ENCODE measurements around the gene ATP4A. TPM values are rescaled to one million over a fixed set of nuclear protein-coding genes. Genes with fewer than 3 reads are reported as not detected.

ATP4A gene
- total RNA-seq, 1 donor from 2014 or later = not detected

- TF ChIP-seq CTCF (IDR thresholded peaks at IDR 0.05; ENCODE audit: unreplicated experiment) = no peak
- Mint-ChIP-seq H3K4me1 (ENCODE audit: low read depth) (peaks cover 10% of the 10 kb centered on the region), H3K36me3 (ENCODE audit: insufficient read depth) (peaks cover 14% of the 10 kb centered on the region), H3K27me3 (peaks cover 9% of the 10 kb centered on the region), H3K4me3 (ENCODE audit: low read depth) (peak overlapping the region; percentile 97), H3K9me3 (ENCODE audit: low read depth) (no peaks in the 10 kb centered on the region), H3K27ac (peak overlapping the region; percentile 99)
- DNase-seq (ENCODE audit: low spot score, unreplicated experiment) = peak; percentile 25
Observed at GRCh38 chr19:35509018-35509652, 54.3 kb downstream of the ATP4A start.

- Mint-ChIP-seq H3K4me1 (ENCODE audit: low read depth) (peaks cover 8% of the 10 kb centered on the region), H3K9me3 (ENCODE audit: low read depth) (no peaks in the 10 kb centered on the region), H3K4me3 (ENCODE audit: low read depth) (peak overlapping the region; percentile 97), H3K27me3 (peaks cover 4% of the 10 kb centered on the region), H3K27ac (no peak overlapping the region), H3K36me3 (ENCODE audit: insufficient read depth) (peaks cover 16% of the 10 kb centered on the region)
- no peak for DNase-seq (ENCODE audit: low spot score, unreplicated experiment)
- no peak for TF ChIP-seq CTCF (IDR thresholded peaks at IDR 0.05; ENCODE audit: unreplicated experiment)
Observed at GRCh38 chr19:35508129-35508528, 55.3 kb downstream of the ATP4A start.

- H3K4me3 Mint-ChIP-seq (ENCODE audit: low read depth) = no peak overlapping the region
Observed at GRCh38 chr19:35507561-35507960, 55.9 kb downstream of the ATP4A start.

GRCh38 chr19:35506011-35506410 is 57.4 kb downstream of the ATP4A start:
- Mint-ChIP-seq H3K4me3 (ENCODE audit: low read depth) (no peak overlapping the region), H3K4me1 (ENCODE audit: low read depth) (peaks cover 8% of the 10 kb centered on the region), H3K36me3 (ENCODE audit: insufficient read depth) (peaks cover 22% of the 10 kb centered on the region), H3K27me3 (no peaks in the 10 kb centered on the region), H3K9me3 (ENCODE audit: low read depth) (no peaks in the 10 kb centered on the region), H3K27ac (no peak overlapping the region)
- DNase-seq (ENCODE audit: low spot score, unreplicated experiment) = no peak
- no peak for TF ChIP-seq CTCF (IDR thresholded peaks at IDR 0.05; ENCODE audit: unreplicated experiment)

More at GRCh38 chr19:35507561-35507960, 55.9 kb downstream of the ATP4A start:
- Mint-ChIP-seq H3K4me1 (ENCODE audit: low read depth) (peaks cover 8% of the 10 kb centered on the region), H3K9me3 (ENCODE audit: low read depth) (no peaks in the 10 kb centered on the region), H3K36me3 (ENCODE audit: insufficient read depth) (peaks cover 18% of the 10 kb centered on the region), H3K27me3 (no peaks in the 10 kb centered on the region), H3K27ac (no peak overlapping the region)
- no peak for TF ChIP-seq CTCF (IDR thresholded peaks at IDR 0.05; ENCODE audit: unreplicated experiment)
- DNase-seq (ENCODE audit: low spot score, unreplicated experiment) = no peak

- TF ChIP-seq CTCF (IDR thresholded peaks at IDR 0.05; ENCODE audit: unreplicated experiment) = no peak
Observed at GRCh38 chr19:35502751-35503150, 60.7 kb downstream of the ATP4A start.

More at GRCh38 chr19:35502751-35503150, 60.7 kb downstream of the ATP4A start:
- H3K4me3 Mint-ChIP-seq (ENCODE audit: low read depth) = no peak overlapping the region
- H3K36me3 Mint-ChIP-seq (ENCODE audit: insufficient read depth) = peaks cover 31% of the 10 kb centered on the region
- DNase-seq (ENCODE audit: low spot score, unreplicated experiment) = no peak
- H3K9me3 Mint-ChIP-seq (ENCODE audit: low read depth) = no peaks in the 10 kb centered on the region
- H3K27ac Mint-ChIP-seq = peak overlapping the region; percentile 49
- H3K4me1 Mint-ChIP-seq (ENCODE audit: low read depth) = no peaks in the 10 kb centered on the region
- H3K27me3 Mint-ChIP-seq = no peaks in the 10 kb centered on the region
